Mesangial cell (primary cell): ENCODE measurements around the gene BRIX1. TPM values are rescaled to one million over a fixed set of nuclear protein-coding genes. Genes with fewer than 3 reads are reported as not detected.

ENCODE experiments used
- total RNA-seq: library from RNA; depleted of rRNA; stranded (reverse); fragments of >200 nt; gene quantifications from 2 replicates; pipeline ENCODE4 v1.2.3, GENCODE V29; 2015

Gene BRIX1, protein sequence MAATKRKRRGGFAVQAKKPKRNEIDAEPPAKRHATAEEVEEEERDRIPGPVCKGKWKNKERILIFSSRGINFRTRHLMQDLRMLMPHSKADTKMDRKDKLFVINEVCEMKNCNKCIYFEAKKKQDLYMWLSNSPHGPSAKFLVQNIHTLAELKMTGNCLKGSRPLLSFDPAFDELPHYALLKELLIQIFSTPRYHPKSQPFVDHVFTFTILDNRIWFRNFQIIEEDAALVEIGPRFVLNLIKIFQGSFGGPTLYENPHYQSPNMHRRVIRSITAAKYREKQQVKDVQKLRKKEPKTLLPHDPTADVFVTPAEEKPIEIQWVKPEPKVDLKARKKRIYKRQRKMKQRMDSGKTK
- 9.4 and 20.9 TPM in 2 replicates for total RNA-seq

DNA sequence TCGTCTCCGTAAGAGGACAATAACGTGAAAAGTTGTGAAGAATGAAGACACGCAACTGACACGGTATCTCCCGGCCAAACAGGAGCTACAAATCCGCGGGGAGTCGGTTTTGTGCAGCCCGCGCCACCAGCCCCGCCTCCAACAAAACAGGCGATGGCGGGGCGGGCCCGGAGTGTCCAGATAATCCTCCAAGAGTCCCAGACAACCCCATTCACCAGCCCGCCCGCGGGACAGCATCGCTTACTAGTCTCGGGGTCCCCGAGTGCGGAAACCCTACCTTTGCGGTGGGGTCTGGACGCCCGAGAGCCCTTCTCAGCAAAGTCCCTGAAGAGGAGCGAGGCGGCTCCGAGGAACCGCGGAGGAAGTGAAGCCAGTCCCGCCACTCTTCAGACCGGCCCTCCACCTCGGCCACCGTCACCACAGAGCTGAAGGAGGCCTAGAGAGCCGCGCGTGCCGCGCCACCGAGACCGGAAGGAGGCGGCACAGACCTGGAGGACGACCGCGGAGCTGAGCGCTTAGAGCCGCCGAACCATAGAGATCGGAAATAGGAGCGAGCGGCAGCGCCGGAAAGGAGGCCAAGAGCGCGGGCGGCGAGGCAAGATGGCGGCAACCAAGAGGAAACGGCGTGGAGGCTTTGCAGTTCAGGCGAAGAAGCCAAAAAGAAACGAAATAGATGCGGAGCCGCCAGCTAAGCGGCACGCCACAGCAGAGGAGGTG, at the start of gene BRIX1, which contains the start of gene RAD1:
Gene BRIX1, plus strand, starts transcription at position 573 of the 717 bp plus-strand sequence. Its CDS starts 28 bp downstream, at position 601.
Gene RAD1, minus strand, starts transcription at position 366 of the 717 bp plus-strand sequence. CDS start 612 bp downstream, outside the sequence.

DNA sequence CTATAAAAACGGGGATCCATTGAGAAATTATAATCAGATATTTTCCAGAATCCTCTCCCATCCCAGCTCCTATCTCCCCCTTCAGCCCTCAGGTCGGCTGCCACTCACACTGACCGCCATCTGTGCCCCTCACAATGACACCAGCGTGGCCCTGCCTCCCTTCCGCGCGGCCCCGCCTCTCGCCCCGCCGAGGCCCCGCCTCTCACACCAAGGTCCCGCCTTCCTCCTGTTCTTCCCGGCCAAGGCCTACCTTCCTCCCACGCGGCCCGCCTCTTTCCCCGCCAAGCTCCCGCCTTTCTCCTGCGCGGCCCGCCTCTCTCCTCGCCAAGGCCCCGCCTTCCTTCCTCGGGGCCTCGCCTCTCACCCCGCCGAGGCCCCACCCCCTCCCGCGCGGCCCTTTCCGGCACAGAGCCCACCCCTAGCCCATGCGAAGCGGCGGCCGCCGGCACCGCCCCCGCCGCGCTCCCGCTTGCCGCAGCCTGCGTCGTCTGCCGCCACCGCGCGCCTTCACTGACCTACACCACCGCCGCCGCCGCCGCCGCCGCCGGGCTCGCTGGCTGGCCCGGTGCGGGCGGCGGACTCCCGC, 13.7 kb downstream of the BRIX1 start, which contains the start of gene DNAJC21:
Gene DNAJC21, plus strand, starts transcription at position 426 of the 586 bp plus-strand sequence. CDS start 261 bp downstream, outside the sequence.

Other genes starting within 250 kb of the BRIX1 start
- gene TTC23L, start 76.5 kb upstream of the BRIX1 start, total RNA-seq, result 0.13 TPM in 1 of 2 replicates, not detected in the other
- gene RAD1, start 207 bp upstream of the BRIX1 start, total RNA-seq, result 12.4 and 27.7 TPM in 2 replicates
- 6.6 and 8.5 TPM in 2 replicates for gene DNAJC21, start 13.8 kb downstream of the BRIX1 start, total RNA-seq
- not detected in 2 replicates for gene AGXT2, start 132.2 kb downstream of the BRIX1 start, total RNA-seq